ENCODE results near the gene EXTL1. TPM values are rescaled to one million over a fixed set of nuclear protein-coding genes. Genes with fewer than 3 reads are reported as not detected.

Gene EXTL1
- total and polyA plus RNA-seq, 7 experiments from 2014 or later, result 0.14 to 0.32 TPM; not detected in 5

- Histone ChIP-seq H3K9me3 (ENCODE audit: control insufficient read depth in 2 of 3, low read length in 3 of 3) (no peaks in the 10 kb centered on the region), H3K27me3 (ENCODE audit: control insufficient read depth in 2 of 2, insufficient read depth in 2 of 2, low read length in 2 of 2) (no peaks in the 10 kb centered on the region), H3K4me1 (ENCODE audit: control insufficient read depth in 2 of 2, insufficient read depth in 2 of 2, low read length in 2 of 2) (no peaks in the 10 kb centered on the region), H3K27ac (ENCODE audit: low read depth, low read length) (no peak overlapping the region), H3K4me3 (ENCODE audit: low read length) (no peak overlapping the region), H3K36me3 (ENCODE audit: control insufficient read depth in 2 of 3, insufficient read depth in 3 of 3, low read length in 3 of 3) (no peaks in the 10 kb centered on the region)
- DNase-seq (no peak), ATAC-seq (no peak)
- Mint-ChIP-seq H3K36me3 (no peaks in the 10 kb centered on the region), H3K9me3 (no peaks in the 10 kb centered on the region), H3K4me3 (no peak overlapping the region), H3K4me1 (no peaks in the 10 kb centered on the region), H3K27ac (no peak overlapping the region), H3K27me3 (peaks cover 16 to 55% (median 35%) of the 10 kb centered on the region in 5 donors)
- POLR2A ChIA-PET, result no interaction called here
- CTCF ChIA-PET, result interaction anchor here (0.5 to 1.6 kb wide), 2 partner anchors 57 to 655 kb away, joined by 3 to 4 read pairs; no protein-coding TSS in a partner anchor
- intact Hi-C loops (cut with micrococcal nuclease), result no loop called here
Measured at GRCh38 chr1:26058052-26058595, 36.5 kb downstream of the EXTL1 start.

- CTCF ChIA-PET, result interaction anchor here (0.6 to 1.6 kb wide), 2 partner anchors 55 to 110 kb away, joined by 3 to 4 read pairs; no protein-coding TSS in a partner anchor
- H3K9me3 ChIP-seq (ENCODE audit: control insufficient read depth in 2 of 3, low read length in 3 of 3), result no peaks in the 10 kb centered on the region
- Mint-ChIP-seq H3K27ac (no peak overlapping the region), H3K4me1 (no peaks in the 10 kb centered on the region), H3K36me3 (no peaks in the 10 kb centered on the region), H3K27me3 (peaks cover 6 to 44% (median 23%) of the 10 kb centered on the region in 5 donors), H3K9me3 (no peaks in the 10 kb centered on the region), H3K4me3 (no peak overlapping the region)
- intact Hi-C loops (cut with micrococcal nuclease), result no loop called here
- no peaks in the 10 kb centered on the region for H3K27me3 ChIP-seq (ENCODE audit: control insufficient read depth in 2 of 2, insufficient read depth in 2 of 2, low read length in 2 of 2)
- POLR2A ChIA-PET, result no interaction called here
- ATAC-seq (no peak), DNase-seq (no peak)
- H3K4me1 ChIP-seq (ENCODE audit: control insufficient read depth in 2 of 2, insufficient read depth in 2 of 2, low read length in 2 of 2), result no peaks in the 10 kb centered on the region
- no peak overlapping the region for H3K4me3 ChIP-seq (ENCODE audit: low read length)
- H3K36me3 ChIP-seq (ENCODE audit: control insufficient read depth in 2 of 3, insufficient read depth in 3 of 3, low read length in 3 of 3), result no peaks in the 10 kb centered on the region
- no peak overlapping the region for H3K27ac ChIP-seq (ENCODE audit: low read depth, low read length)
Measured at GRCh38 chr1:26059906-26060305, 38.3 kb downstream of the EXTL1 start.

GRCh38 chr1:26060832-26061574 is 39.4 kb downstream of the EXTL1 start:
- no peak overlapping the region for H3K4me3 Mint-ChIP-seq
- peaks cover 6 to 38% (median 20%) of the 10 kb centered on the region in 5 donors for H3K27me3 Mint-ChIP-seq
- intact Hi-C loops (cut with micrococcal nuclease), result no loop called here
- peak overlapping the region in 1 of 9 donors; percentile 25 for H3K27ac Mint-ChIP-seq
- H3K4me1 Mint-ChIP-seq, result no peaks in the 10 kb centered on the region
- H3K4me3 ChIP-seq (ENCODE audit: low read length), result no peak overlapping the region
- CTCF ChIA-PET, result no interaction called here
- H3K9me3 ChIP-seq (ENCODE audit: control insufficient read depth in 2 of 3, low read length in 3 of 3), result no peaks in the 10 kb centered on the region
- H3K36me3 ChIP-seq (ENCODE audit: control insufficient read depth in 2 of 3, insufficient read depth in 3 of 3, low read length in 3 of 3), result no peaks in the 10 kb centered on the region
- H3K9me3 Mint-ChIP-seq, result no peaks in the 10 kb centered on the region
- no peaks in the 10 kb centered on the region for H3K27me3 ChIP-seq (ENCODE audit: control insufficient read depth in 2 of 2, insufficient read depth in 2 of 2, low read length in 2 of 2)
- no peak overlapping the region for H3K27ac ChIP-seq (ENCODE audit: low read depth, low read length)
- no peaks in the 10 kb centered on the region for H3K36me3 Mint-ChIP-seq
- DNase-seq, result no peak
- H3K4me1 ChIP-seq (ENCODE audit: control insufficient read depth in 2 of 2, insufficient read depth in 2 of 2, low read length in 2 of 2), result no peaks in the 10 kb centered on the region
- no peak for ATAC-seq
- POLR2A ChIA-PET, result interaction anchor here (0.6 kb wide), 1 partner anchor 288 kb away, joined by 3 read pairs; no protein-coding TSS in a partner anchor

- CTCF ChIA-PET, result interaction anchor here (0.8 kb wide), 1 partner anchor 90 kb away, joined by 3 read pairs; no protein-coding TSS in a partner anchor
- DNase-seq (no peak), ATAC-seq (no peak)
- POLR2A ChIA-PET, result interaction anchor here (0.6 kb wide), 1 partner anchor 62 kb away, joined by 4 read pairs; no protein-coding TSS in a partner anchor
- Histone ChIP-seq H3K9me3 (ENCODE audit: control insufficient read depth in 2 of 3, low read length in 3 of 3) (no peaks in the 10 kb centered on the region), H3K27ac (ENCODE audit: low read depth, low read length) (no peak overlapping the region), H3K4me3 (ENCODE audit: low read length) (no peak overlapping the region), H3K27me3 (ENCODE audit: control insufficient read depth in 2 of 2, insufficient read depth in 2 of 2, low read length in 2 of 2) (no peaks in the 10 kb centered on the region), H3K4me1 (ENCODE audit: control insufficient read depth in 2 of 2, insufficient read depth in 2 of 2, low read length in 2 of 2) (no peaks in the 10 kb centered on the region), H3K36me3 (ENCODE audit: control insufficient read depth in 2 of 3, insufficient read depth in 3 of 3, low read length in 3 of 3) (no peaks in the 10 kb centered on the region)
- no peaks in the 10 kb centered on the region for H3K36me3 Mint-ChIP-seq
- no peak overlapping the region for H3K27ac Mint-ChIP-seq
- H3K4me3 Mint-ChIP-seq, result no peak overlapping the region
- no peaks in the 10 kb centered on the region for H3K9me3 Mint-ChIP-seq
- peaks cover 2 to 39% (median 13%) of the 10 kb centered on the region in 5 donors for H3K27me3 Mint-ChIP-seq
- intact Hi-C loops (cut with micrococcal nuclease), result no loop called here
- H3K4me1 Mint-ChIP-seq, result no peaks in the 10 kb centered on the region
Measured at GRCh38 chr1:26064553-26064952, 43.0 kb downstream of the EXTL1 start.

GRCh38 chr1:26066160-26066559 is 44.6 kb downstream of the EXTL1 start:
- H3K27ac Mint-ChIP-seq, result no peak overlapping the region
- CTCF ChIA-PET, result no interaction called here
- intact Hi-C loops (cut with micrococcal nuclease), result no loop called here

GRCh38 chr1:26066857-26067256 is 45.3 kb downstream of the EXTL1 start:
- Mint-ChIP-seq H3K9me3 (no peaks in the 10 kb centered on the region), H3K36me3 (no peaks in the 10 kb centered on the region), H3K27ac (no peak overlapping the region), H3K27me3 (peaks cover 0 to 35% (median 7%) of the 10 kb centered on the region in 5 donors), H3K4me1 (no peaks in the 10 kb centered on the region), H3K4me3 (no peak overlapping the region)
- H3K27me3 ChIP-seq (ENCODE audit: control insufficient read depth in 2 of 2, insufficient read depth in 2 of 2, low read length in 2 of 2), result no peaks in the 10 kb centered on the region
- H3K9me3 ChIP-seq (ENCODE audit: control insufficient read depth in 2 of 3, low read length in 3 of 3), result no peaks in the 10 kb centered on the region
- intact Hi-C loops (cut with micrococcal nuclease), result no loop called here
- POLR2A ChIA-PET, result no interaction called here
- ATAC-seq, result no peak
- DNase-seq, result no peak
- no peaks in the 10 kb centered on the region for H3K4me1 ChIP-seq (ENCODE audit: control insufficient read depth in 2 of 2, insufficient read depth in 2 of 2, low read length in 2 of 2)
- CTCF ChIA-PET, result no interaction called here
- H3K27ac ChIP-seq (ENCODE audit: low read depth, low read length), result no peak overlapping the region
- no peak overlapping the region for H3K4me3 ChIP-seq (ENCODE audit: low read length)
- no peaks in the 10 kb centered on the region for H3K36me3 ChIP-seq (ENCODE audit: control insufficient read depth in 2 of 3, insufficient read depth in 3 of 3, low read length in 3 of 3)

More at GRCh38 chr1:26066160-26066559, 44.6 kb downstream of the EXTL1 start:
- H3K4me1 Mint-ChIP-seq, result no peaks in the 10 kb centered on the region
- Histone ChIP-seq H3K27me3 (ENCODE audit: control insufficient read depth in 2 of 2, insufficient read depth in 2 of 2, low read length in 2 of 2) (no peaks in the 10 kb centered on the region), H3K4me3 (ENCODE audit: low read length) (no peak overlapping the region), H3K27ac (ENCODE audit: low read depth, low read length) (no peak overlapping the region), H3K9me3 (ENCODE audit: control insufficient read depth in 2 of 3, low read length in 3 of 3) (no peaks in the 10 kb centered on the region), H3K4me1 (ENCODE audit: control insufficient read depth in 2 of 2, insufficient read depth in 2 of 2, low read length in 2 of 2) (no peaks in the 10 kb centered on the region), H3K36me3 (ENCODE audit: control insufficient read depth in 2 of 3, insufficient read depth in 3 of 3, low read length in 3 of 3) (no peaks in the 10 kb centered on the region)
- no peak overlapping the region for H3K4me3 Mint-ChIP-seq
- DNase-seq, result no peak
- peaks cover 0 to 37% (median 7%) of the 10 kb centered on the region in 5 donors for H3K27me3 Mint-ChIP-seq
- no peaks in the 10 kb centered on the region for H3K36me3 Mint-ChIP-seq
- no peaks in the 10 kb centered on the region for H3K9me3 Mint-ChIP-seq
- ATAC-seq, result no peak
- POLR2A ChIA-PET, result no interaction called here

Measured in naive thymus-derived CD4-positive, alpha-beta T cell (primary cell).